Liver (tissue), 9 donors: ENCODE measurements around the gene NME4. TPM values are rescaled to one million over a fixed set of nuclear protein-coding genes. Genes with fewer than 3 reads are reported as not detected.

ENCODE experiments used
- DNase-seq: peaks from one replicate; pipeline ENCODE4 v3.0.0-alpha.2; 2017; ENCODE audit warnings: low spot score
- H3K27ac ChIP-seq, 2 donors: one replicate each; pipeline ENCODE4 v1.7.0; 2013; ENCODE audit warnings: inconsistent platforms in 2 of 2, low read length in 2 of 2, control low read depth in 1 of 2, low read depth in 1 of 2, mild to moderate bottlenecking in 1 of 2
- H3K27me3 ChIP-seq, 4 donors: one replicate each; pipeline versions ENCODE4 v1.6.1 to v1.7.0; 2013; ENCODE audit warnings: low read length in 3 of 4, inconsistent platforms in 1 of 4, mild to moderate bottlenecking in 1 of 4, moderate library complexity in 1 of 4; ENCODE audit not compliant: control insufficient read depth in 4 of 4, insufficient read depth in 4 of 4
- H3K36me3 ChIP-seq, 4 donors: one replicate each; pipeline versions ENCODE4 v1.6.1 to v1.7.0; 2013; ENCODE audit warnings: low read length in 3 of 4, mild to moderate bottlenecking in 3 of 4, low read depth in 1 of 4, moderate library complexity in 1 of 4; ENCODE audit not compliant: control insufficient read depth in 4 of 4, insufficient read depth in 3 of 4
- H3K4me1 ChIP-seq, 4 donors: one replicate each; pipeline versions ENCODE4 v1.6.1 to v1.7.0; 2013; ENCODE audit warnings: low read length in 3 of 4, mild to moderate bottlenecking in 3 of 4, moderate library complexity in 1 of 4; ENCODE audit not compliant: control insufficient read depth in 4 of 4, insufficient read depth in 4 of 4
- H3K4me3 ChIP-seq, 3 donors: one replicate each; pipeline versions ENCODE4 v1.6.1 to v1.7.0; 2013; ENCODE audit warnings: low read length in 3 of 3, control low read depth in 1 of 3, low read depth in 1 of 3, mild to moderate bottlenecking in 1 of 3
- H3K9ac ChIP-seq, 2 donors: one replicate each; pipeline ENCODE4 v1.7.0; 2013; ENCODE audit warnings: low read length in 2 of 2, mild to moderate bottlenecking in 2 of 2, moderate library complexity in 2 of 2, control low read depth in 1 of 2, low read depth in 1 of 2
- H3K9me3 ChIP-seq, 4 donors: one replicate each; pipeline versions ENCODE4 v1.6.1 to v1.7.0; 2013; ENCODE audit warnings: low read length in 3 of 4; ENCODE audit not compliant: control insufficient read depth in 4 of 4
- EGR1 ChIP-seq, 2 donors: IDR thresholded peaks; 2 replicates each; pipeline ENCODE4 v1.6.1; 2016 to 2018; ENCODE audit warnings: antibody characterized with exemption in 2 of 2, low read depth in 2 of 2
- FOXA1 ChIP-seq: IDR thresholded peaks from 2 replicates; pipeline ENCODE4 v1.6.1; 2016; ENCODE audit warnings: antibody characterized with exemption
- FOXA2 ChIP-seq: IDR thresholded peaks from 2 replicates; pipeline ENCODE4 v1.6.1; 2016; ENCODE audit warnings: antibody characterized with exemption
- GABPA ChIP-seq, 2 donors: IDR thresholded peaks in 1 of 2; conservative IDR thresholded peaks in 1 of 2; 2 replicates each; pipeline ENCODE4 v1.6.1; 2016; ENCODE audit warnings: antibody characterized with exemption in 2 of 2, mild to moderate bottlenecking in 1 of 2, moderate library complexity in 1 of 2
- HNF4A ChIP-seq, 2 donors: conservative IDR thresholded peaks; 2 replicates each; pipeline ENCODE4 v1.6.1; 2016; ENCODE audit warnings: antibody characterized with exemption in 2 of 2, mild to moderate bottlenecking in 2 of 2
- HNF4G ChIP-seq: IDR thresholded peaks from 2 replicates; pipeline ENCODE4 v1.6.1; 2016; ENCODE audit warnings: antibody characterized with exemption
- JUND ChIP-seq, 2 donors: IDR thresholded peaks; 2 replicates each; pipeline ENCODE4 v1.6.1; 2016; ENCODE audit warnings: antibody characterized with exemption in 2 of 2
- NR2F2 ChIP-seq: IDR thresholded peaks from 2 replicates; pipeline ENCODE4 v1.6.1; 2016; ENCODE audit warnings: antibody characterized with exemption
- RAD21 ChIP-seq, 2 donors: IDR thresholded peaks; 2 replicates each; pipeline ENCODE4 v1.6.1; 2016; ENCODE audit warnings: antibody characterized with exemption in 2 of 2, mild to moderate bottlenecking in 2 of 2
- RXRA ChIP-seq, 2 donors: IDR thresholded peaks; 2 replicates each; pipeline ENCODE4 v1.6.1; 2017 to 2018; ENCODE audit warnings: antibody characterized with exemption in 2 of 2, mild to moderate bottlenecking in 1 of 2
- SP1 ChIP-seq: IDR thresholded peaks from 2 replicates; pipeline ENCODE4 v1.6.1; 2018; ENCODE audit warnings: antibody characterized with exemption, mild to moderate bottlenecking
- TAF1 ChIP-seq: conservative IDR thresholded peaks from 2 replicates; pipeline ENCODE4 v1.6.1; 2016; ENCODE audit warnings: antibody characterized with exemption, mild to moderate bottlenecking
- YY1 ChIP-seq: IDR thresholded peaks from 2 replicates; pipeline ENCODE4 v1.6.1; 2016; ENCODE audit warnings: antibody characterized with exemption, mild to moderate bottlenecking
- WGBS: extraction: QIAGEN DNeasy Blood & Tissue Kit; methylation state at CpG from one replicate; pipeline ENCODE4 v1.1.7; 2013; 5-methylcytosine and 5-hydroxymethylcytosine counted together
- polyA plus RNA-seq, 2 donors: library from polyadenylated mRNA; stranded (reverse) in 1 of 2; unstranded in 1 of 2; fragments of 200-250 nt in 1 of 2; fragments of >200 nt in 1 of 2; fragmentation: Nextera tagmentation in 1 of 2; extraction: Ambion mirVana in 1 of 2; gene quantifications; one replicate each; pipeline versions ENCODE4 v1.2.1 to v1.2.3, GENCODE V29; 2013 to 2015
- total RNA-seq, 2 donors: library from RNA; depleted of rRNA; stranded (reverse); fragments of >200 nt; gene quantifications; one replicate each; pipeline ENCODE4 v1.2.3, GENCODE V29; 2014
- TF ChIP-seq, protein P1 (sequence below): IDR thresholded peaks from 2 replicates; pipeline ENCODE4 v1.6.1; 2016; ENCODE audit warnings: antibody characterized with exemption
- TF ChIP-seq, protein P2 (sequence below): fragments of 150-350 bp; IDR thresholded peaks from 2 replicates; pipeline ENCODE4 v1.5.1; 2017; ENCODE audit warnings: improper control_type of control experiment, low read depth, low read length; ENCODE audit not compliant: missing input control
- TF ChIP-seq, protein P3 (sequence below): IDR thresholded peaks from 2 replicates; pipeline ENCODE4 v1.6.1; 2016; ENCODE audit warnings: antibody characterized with exemption, mild to moderate bottlenecking
- TF ChIP-seq, protein P4 (sequence below): IDR thresholded peaks from 2 replicates; pipeline ENCODE4 v1.6.1; 2016; ENCODE audit warnings: antibody characterized with exemption
- TF ChIP-seq, protein P5 (sequence below): IDR thresholded peaks from 2 replicates; pipeline ENCODE4 v1.6.1; 2016; ENCODE audit warnings: antibody characterized with exemption
- donor health status: healthy.
- donor health status: healthy.
- donor health status: healthy.
- donor health status: healthy.
- donor health status: healthy.

Gene NME4
- total and polyA plus RNA-seq, 4 donors = 39.2 to 118 (median 83.9) TPM

DNA sequence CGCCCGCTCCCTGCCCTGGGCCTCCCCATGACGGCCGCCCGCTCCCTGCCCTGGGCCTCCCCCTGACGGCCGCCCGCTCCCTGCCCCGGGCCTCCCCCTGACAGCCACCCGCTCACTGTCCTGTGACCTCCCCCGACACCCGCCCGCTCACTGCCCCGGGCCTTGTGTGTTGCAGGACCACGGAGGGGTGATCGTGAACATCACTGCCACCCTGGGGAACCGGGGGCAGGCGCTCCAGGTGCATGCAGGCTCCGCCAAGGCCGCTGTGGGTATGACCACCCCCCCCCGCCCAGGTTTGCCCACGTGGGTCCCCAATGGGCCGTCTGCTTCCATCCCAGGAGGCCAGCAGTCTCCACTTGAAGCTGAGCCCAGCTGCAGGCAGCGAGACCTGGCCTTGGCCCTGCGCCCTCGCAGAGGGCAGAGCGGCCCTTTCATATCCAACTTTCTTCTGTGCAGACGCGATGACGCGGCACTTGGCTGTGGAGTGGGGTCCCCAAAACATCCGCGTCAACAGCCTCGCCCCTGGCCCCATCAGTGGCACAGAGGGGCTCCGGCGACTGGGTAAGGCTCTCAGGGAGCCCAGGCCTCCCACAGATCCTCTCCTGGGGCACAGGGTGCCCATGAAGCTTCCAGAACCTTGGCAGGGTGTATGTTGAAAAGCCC lies 13.6 kb downstream of the NME4 start:
- WGBS = 94% methylated on average over 36 of the region's 36 CpGs
- H3K9ac ChIP-seq = no peak overlapping the region
- H3K4me3 ChIP-seq = no peak overlapping the region
- TF ChIP-seq FOXA2 (no peak), HNF4A (conservative IDR thresholded peaks at IDR 0.05) (no peak), GABPA (IDR thresholded peaks at IDR 0.05 in 1 of 2, conservative IDR thresholded peaks at IDR 0.05 in 1 of 2) (no peak)
- H3K36me3 ChIP-seq = peaks cover 13 to 29% (median 14%) of the 10 kb centered on the region in 4 donors
- no peaks in the 10 kb centered on the region for H3K27me3 ChIP-seq
- no peak overlapping the region for H3K27ac ChIP-seq
- DNase-seq = no peak
- H3K4me1 ChIP-seq = peaks cover 0 to 13% (median 6%) of the 10 kb centered on the region in 4 donors
- H3K9me3 ChIP-seq = no peaks in the 10 kb centered on the region

DNA sequence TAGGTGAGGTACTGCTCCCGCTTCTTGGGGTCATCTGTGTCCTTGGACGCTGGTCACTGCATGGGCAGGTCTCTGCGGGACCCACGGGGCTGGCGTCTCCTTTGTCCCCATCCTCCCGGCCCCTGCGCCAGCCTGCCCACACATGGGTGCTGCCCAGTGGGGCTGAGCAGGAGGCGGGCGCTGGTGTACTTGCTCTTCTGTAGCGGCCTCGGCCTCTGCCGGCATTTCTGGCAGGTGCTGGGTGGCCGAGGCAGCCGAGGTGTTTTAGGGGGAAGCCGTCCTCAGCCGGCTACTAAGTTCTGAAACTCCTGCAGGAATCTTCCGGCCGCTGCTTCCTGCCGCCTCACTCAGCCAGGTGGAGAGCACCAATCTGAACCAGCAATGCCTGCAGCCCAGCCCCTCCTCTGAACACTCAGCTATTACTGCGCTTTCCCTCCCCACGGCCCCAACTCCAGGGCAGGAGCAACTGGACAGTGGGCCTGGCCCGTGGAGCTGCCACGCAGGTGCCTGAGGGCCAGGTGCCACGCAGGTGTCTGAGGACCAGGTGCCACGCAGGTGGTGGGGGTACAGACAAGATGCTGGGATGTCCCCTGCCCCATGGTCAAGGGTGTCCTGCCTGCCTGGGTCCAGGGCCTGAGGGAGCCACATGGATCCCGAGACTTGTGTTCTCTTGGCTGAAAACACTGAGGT lies 14.7 kb downstream of the NME4 start:
- Histone ChIP-seq H3K9me3 (no peaks in the 10 kb centered on the region), H3K27ac (no peak overlapping the region), H3K36me3 (peaks cover 13 to 29% (median 14%) of the 10 kb centered on the region in 4 donors), H3K4me1 (peaks cover 0 to 6% (median under 1%) of the 10 kb centered on the region in 4 donors), H3K4me3 (no peak overlapping the region), H3K9ac (no peak overlapping the region), H3K27me3 (no peaks in the 10 kb centered on the region)
- WGBS = 96% methylated on average over 26 of the region's 26 CpGs
- TF ChIP-seq JUND (IDR thresholded peaks at IDR 0.05) (no peak), EGR1 (IDR thresholded peaks at IDR 0.05; ENCODE audit: low read depth in 2 of 2) (no peak), RXRA (IDR thresholded peaks at IDR 0.05) (no peak), SP1 (no peak), NR2F2 (no peak), GABPA (IDR thresholded peaks at IDR 0.05 in 1 of 2, conservative IDR thresholded peaks at IDR 0.05 in 1 of 2) (no peak), YY1 (no peak), TAF1 (no peak), RAD21 (IDR thresholded peaks at IDR 0.05) (no peak), HNF4G (no peak), HNF4A (conservative IDR thresholded peaks at IDR 0.05) (no peak), FOXA2 (no peak), FOXA1 (no peak)
- TF ChIP-seq, protein P1, sequence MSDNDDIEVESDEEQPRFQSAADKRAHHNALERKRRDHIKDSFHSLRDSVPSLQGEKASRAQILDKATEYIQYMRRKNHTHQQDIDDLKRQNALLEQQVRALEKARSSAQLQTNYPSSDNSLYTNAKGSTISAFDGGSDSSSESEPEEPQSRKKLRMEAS = no peak
- TF ChIP-seq, protein P2, sequence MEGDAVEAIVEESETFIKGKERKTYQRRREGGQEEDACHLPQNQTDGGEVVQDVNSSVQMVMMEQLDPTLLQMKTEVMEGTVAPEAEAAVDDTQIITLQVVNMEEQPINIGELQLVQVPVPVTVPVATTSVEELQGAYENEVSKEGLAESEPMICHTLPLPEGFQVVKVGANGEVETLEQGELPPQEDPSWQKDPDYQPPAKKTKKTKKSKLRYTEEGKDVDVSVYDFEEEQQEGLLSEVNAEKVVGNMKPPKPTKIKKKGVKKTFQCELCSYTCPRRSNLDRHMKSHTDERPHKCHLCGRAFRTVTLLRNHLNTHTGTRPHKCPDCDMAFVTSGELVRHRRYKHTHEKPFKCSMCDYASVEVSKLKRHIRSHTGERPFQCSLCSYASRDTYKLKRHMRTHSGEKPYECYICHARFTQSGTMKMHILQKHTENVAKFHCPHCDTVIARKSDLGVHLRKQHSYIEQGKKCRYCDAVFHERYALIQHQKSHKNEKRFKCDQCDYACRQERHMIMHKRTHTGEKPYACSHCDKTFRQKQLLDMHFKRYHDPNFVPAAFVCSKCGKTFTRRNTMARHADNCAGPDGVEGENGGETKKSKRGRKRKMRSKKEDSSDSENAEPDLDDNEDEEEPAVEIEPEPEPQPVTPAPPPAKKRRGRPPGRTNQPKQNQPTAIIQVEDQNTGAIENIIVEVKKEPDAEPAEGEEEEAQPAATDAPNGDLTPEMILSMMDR = no peak
- TF ChIP-seq, protein P3, sequence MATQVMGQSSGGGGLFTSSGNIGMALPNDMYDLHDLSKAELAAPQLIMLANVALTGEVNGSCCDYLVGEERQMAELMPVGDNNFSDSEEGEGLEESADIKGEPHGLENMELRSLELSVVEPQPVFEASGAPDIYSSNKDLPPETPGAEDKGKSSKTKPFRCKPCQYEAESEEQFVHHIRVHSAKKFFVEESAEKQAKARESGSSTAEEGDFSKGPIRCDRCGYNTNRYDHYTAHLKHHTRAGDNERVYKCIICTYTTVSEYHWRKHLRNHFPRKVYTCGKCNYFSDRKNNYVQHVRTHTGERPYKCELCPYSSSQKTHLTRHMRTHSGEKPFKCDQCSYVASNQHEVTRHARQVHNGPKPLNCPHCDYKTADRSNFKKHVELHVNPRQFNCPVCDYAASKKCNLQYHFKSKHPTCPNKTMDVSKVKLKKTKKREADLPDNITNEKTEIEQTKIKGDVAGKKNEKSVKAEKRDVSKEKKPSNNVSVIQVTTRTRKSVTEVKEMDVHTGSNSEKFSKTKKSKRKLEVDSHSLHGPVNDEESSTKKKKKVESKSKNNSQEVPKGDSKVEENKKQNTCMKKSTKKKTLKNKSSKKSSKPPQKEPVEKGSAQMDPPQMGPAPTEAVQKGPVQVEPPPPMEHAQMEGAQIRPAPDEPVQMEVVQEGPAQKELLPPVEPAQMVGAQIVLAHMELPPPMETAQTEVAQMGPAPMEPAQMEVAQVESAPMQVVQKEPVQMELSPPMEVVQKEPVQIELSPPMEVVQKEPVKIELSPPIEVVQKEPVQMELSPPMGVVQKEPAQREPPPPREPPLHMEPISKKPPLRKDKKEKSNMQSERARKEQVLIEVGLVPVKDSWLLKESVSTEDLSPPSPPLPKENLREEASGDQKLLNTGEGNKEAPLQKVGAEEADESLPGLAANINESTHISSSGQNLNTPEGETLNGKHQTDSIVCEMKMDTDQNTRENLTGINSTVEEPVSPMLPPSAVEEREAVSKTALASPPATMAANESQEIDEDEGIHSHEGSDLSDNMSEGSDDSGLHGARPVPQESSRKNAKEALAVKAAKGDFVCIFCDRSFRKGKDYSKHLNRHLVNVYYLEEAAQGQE = no peak
- TF ChIP-seq, protein P4, sequence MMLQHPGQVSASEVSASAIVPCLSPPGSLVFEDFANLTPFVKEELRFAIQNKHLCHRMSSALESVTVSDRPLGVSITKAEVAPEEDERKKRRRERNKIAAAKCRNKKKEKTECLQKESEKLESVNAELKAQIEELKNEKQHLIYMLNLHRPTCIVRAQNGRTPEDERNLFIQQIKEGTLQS = no peak
- TF ChIP-seq, protein P5, sequence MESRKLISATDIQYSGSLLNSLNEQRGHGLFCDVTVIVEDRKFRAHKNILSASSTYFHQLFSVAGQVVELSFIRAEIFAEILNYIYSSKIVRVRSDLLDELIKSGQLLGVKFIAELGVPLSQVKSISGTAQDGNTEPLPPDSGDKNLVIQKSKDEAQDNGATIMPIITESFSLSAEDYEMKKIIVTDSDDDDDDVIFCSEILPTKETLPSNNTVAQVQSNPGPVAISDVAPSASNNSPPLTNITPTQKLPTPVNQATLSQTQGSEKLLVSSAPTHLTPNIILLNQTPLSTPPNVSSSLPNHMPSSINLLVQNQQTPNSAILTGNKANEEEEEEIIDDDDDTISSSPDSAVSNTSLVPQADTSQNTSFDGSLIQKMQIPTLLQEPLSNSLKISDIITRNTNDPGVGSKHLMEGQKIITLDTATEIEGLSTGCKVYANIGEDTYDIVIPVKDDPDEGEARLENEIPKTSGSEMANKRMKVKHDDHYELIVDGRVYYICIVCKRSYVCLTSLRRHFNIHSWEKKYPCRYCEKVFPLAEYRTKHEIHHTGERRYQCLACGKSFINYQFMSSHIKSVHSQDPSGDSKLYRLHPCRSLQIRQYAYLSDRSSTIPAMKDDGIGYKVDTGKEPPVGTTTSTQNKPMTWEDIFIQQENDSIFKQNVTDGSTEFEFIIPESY = no peak
- no peak for DNase-seq
